Germinal center (tissue), 1 donor: ENCODE measurements around the gene ZNRD2.

Source experiments
- DNase-seq: peaks from one replicate; pipeline ENCODE4 v3.0.0; 2012; ENCODE audit warnings: mixed read lengths, low spot score

ZNRD2 gene

DNA sequence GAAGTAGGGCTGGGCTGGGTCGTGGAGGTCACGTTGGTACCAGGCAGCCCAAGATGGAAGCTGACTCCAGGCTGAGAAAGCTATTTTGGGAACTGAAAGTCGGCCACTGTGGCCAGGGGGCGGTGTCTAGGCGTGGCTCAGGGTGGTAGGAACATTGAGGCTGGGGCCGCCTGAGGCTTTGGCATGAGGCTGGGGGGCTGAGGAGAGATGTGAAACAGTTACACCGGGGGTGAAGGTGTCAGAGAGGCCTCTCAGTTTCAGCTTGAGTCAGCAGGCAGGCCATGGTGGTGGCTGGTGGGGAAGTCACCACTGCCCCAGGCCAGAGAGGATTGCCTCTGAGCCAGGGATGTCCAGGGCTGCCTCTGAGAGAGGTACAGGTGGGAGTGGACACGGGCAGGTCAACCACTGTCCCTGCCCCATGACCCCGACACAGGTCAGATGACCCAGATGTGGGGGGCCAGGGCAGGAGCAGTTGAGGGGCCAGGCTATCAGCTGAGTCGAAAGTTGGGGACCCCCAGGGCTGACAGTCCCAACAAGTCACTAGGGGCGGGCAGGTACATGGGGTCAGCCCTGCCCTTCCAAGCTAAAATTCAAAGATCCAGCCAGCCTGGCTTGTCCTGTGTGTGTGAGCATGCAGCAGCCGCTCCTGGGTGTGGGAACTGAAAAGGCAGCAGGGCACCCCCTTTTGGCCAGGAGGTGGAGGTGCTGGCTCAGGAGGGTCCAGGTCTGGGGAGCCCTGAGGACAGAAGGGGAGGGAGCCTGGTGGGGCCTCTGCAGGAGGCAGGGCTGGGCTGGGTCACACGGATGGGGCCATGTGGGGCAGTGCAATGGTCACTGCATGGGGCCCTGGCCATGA lies 18.1 kb downstream of the ZNRD2 start:
- DNase-seq: peak; percentile 86

- DNase-seq: peak; percentile 35
Measured at GRCh38 chr11:65589444-65590239, 19.4 kb downstream of the ZNRD2 start.

GRCh38 chr11:65590240-65590738 lies 20.0 kb downstream of the ZNRD2 start:
- no peak for DNase-seq

- DNase-seq: no peak
Measured at GRCh38 chr11:65591939-65592857, 21.9 kb downstream of the ZNRD2 start.

DNA sequence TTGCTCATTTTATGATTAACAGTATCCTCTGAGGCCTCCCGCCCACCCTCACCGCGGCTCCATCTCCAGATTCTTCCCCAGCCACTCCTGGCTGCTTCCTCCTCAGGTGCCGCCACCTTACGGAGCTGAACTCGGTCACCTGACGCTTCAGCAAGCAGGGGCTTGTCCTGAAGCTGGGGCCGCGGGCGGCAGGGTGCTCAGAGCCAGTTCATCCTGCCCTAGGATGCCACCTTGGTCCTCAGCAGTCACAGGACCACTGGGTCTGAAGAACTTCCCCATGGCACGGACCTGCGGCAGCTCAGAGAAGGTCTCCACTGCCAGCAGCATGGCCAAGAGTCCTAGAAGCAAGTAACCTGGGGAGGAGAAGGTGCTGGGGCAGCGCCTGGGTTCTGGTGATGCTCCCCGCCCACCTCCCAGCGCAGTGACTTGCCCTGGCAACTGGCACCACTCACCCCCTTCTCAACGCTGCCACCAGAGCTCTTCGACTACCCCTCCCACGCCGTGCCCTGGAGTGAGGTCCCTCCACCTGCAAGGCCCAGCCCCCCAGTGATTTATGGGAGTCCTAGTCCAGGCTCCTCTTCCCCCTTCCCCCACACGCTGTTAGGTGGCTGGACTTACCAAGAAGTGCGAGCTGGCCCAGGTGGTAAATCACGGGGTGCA lies 22.7 kb downstream of the ZNRD2 start:
- no peak for DNase-seq

DNA sequence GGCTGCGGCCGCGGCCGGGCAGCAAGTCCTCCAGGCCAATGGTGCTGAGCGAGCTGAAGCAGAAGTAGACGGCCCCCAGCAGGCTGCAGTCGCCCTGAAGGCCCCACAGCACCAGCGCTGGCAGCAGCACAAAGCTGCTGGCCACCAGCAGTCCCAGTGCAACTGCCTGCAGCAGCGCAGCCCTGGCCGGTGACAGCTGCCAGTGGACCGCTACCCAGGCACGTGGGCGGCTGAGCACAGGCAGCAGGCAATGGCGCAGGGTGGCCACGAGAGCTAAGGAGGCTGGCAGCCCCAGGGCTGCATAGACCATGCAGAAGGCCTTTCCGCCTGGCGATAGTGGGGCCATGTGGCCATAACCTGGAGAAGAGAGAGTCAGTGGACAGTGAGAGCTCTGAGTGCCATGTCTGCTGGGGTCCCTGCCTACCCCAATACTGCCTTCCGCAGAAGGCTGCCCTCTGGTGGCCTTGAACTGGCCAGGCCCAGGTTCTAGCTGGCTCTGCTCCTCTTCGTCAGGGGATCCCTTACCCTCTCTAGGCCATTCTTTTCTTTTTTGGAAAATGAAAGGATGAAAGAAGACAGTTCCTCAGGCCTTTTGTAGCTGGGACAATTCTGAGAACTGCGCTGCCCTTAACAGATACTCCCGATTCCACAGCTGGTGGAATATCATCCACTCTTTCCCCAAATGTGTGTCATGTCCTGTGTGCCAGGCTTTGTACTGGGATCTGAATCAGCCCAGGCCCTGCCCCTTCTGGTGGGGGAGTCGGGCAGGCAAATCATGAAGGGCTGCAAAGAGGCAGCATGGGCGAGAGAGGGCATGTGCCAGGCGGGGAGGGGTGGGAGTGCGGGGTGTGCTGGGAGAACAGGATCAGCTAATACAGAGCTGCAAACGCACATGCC lies 23.5 kb downstream of the ZNRD2 start:
- peak; percentile 48 for DNase-seq

DNA sequence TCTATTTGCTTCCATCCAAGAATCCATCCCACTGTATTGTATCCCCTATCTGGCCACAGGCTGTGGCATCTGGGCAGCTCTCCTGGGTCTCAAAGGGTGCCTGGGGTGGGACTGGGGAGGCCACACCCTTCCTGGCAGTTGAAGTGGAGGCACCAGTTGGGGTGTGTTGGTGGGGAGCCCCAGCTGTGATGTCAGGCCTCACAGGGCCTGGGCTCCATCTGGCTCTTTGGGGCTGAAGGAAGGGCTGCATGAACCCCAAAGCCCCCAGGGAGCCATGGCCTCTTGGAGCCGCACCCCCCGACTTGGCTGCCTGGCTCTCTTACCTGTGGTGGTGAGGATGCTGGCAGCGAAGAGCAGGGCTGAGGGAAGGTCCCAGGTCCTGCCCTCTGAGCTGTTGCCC lies 24.9 kb downstream of the ZNRD2 start:
- no peak for DNase-seq

- DNase-seq: no peak
Measured at GRCh38 chr11:65595543-65596281, 25.4 kb downstream of the ZNRD2 start, which contains the start of gene KCNK7. Gene KCNK7 (minus strand): TSS chr11:65595800. CDS start chr11:65595772, 28 bp downstream.

- no peak for DNase-seq
Measured at GRCh38 chr11:65596520-65596919, 26.2 kb downstream of the ZNRD2 start.

GRCh38 chr11:65598258-65598699 lies 28.0 kb downstream of the ZNRD2 start:
- DNase-seq: no peak

DNA sequence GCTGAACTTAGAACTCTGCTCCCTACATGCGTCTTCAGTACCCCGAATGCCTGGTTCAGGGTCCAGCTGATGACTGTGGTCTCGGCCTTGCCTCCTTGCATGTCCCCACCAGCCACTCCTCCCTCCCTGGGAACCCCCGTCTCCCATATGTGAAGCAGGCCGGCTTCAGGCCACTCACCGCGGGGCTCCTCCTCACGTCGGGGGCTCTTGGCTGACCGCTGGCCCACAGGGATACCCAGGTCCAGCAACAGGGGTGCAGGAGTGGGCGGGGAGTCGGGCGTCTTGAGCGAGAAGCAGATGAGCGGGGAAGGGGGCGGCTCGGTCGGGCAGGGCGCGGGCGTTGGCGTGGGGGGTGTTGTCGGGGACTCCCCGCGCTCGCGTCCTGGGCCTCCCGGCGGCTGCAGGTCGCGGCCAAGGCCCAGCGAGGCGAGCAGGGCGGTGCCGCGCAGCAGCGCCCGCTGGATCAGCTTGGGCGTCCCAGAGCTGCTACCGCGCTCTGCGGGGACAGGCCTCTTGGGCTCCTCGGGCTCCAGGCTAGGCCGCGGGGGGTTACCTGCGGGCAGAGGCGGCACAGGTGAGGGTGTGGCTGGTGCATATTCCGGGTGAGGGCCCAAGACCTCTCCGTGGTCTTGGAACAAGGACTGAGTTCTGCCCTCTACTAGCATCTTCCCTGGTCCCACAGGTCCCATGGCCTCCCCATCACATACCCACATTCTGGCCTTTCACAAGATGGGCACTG lies 29.1 kb downstream of the ZNRD2 start:
- no peak for DNase-seq

- no peak for DNase-seq
Measured at GRCh38 chr11:65599955-65600246, 29.6 kb downstream of the ZNRD2 start.

DNA sequence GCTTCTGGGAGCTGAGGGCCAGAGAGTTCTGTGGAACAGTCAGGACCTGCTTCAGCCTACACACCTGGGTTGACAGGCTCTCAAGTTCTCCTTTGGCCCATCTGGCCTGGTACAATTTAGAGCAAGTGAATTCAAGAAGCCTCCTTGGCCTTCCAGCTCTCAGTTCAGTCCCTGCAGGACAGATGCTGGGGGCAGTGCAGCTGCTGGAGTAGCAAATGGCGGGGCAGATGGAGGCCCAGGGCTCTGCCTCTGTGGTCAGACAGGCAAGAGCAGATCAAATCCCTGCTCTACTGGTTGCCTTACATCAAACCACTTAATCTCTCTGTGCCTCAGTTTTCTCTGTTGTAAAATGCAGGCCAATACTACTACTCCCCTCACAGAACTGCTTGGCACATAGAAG lies 34.0 kb downstream of the ZNRD2 start:
- no peak for DNase-seq

- no peak for DNase-seq
Measured at GRCh38 chr11:65606876-65607613, 36.8 kb downstream of the ZNRD2 start.

DNA sequence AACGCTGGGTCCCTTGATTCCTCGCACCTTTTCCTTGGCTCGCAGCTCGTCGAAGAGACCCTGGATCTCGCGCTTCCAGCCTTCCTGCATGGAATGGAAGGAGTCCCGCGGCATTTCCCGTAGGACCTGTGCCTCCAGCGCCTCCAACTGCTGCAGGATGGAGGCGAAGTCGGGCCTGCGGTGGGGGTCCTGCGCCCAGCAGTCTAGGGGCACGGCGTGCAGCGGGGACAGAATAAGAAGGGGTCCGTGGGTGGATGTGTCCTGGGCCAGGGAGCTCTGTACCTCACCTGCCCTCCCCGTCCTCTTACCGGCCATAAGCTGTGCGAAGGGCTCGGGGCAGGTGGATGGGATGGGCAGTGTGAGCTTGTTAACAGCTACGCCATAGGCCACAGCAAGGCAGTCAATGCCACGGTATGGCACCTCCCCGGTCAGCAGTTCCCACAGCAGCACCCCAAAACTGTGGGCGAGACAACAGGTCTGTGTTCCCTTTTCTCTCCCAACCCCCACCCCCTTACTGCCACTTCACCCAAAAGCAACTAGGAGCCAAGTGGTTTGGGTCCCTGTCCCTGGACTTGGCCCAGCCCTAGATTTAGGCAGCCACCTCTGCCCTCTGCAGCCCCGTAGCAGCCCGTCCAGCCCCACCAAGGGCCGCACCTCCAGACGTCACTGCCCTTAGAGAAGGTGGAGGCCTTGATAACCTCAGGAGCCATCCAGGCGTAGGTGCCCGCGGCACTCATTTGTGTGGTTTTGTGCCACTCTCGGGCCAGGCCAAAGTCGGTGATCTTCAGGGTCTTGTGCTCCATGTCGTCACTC lies 37.5 kb downstream of the ZNRD2 start:
- no peak for DNase-seq

GRCh38 chr11:65609229-65609628 lies 39.0 kb downstream of the ZNRD2 start:
- no peak for DNase-seq

- DNase-seq: no peak
Measured at GRCh38 chr11:65609665-65610064, 39.4 kb downstream of the ZNRD2 start.
